CD4-positive, alpha-beta T cell treated with Interleukin-17A for 1 hour (primary cell): Measurements from ENCODE around the gene DDX56.
A peak's percentile ranks its signal among the peaks of the same experiment; 100 is the strongest.
"Not testable (repeated sequence)": the region's sequence is repeated elsewhere in the genome, so short reads cannot be mapped to it uniquely, and the experiment has no call there.

Source experiments
- DNase-seq: peaks from one replicate; pipeline ENCODE4 v3.0.0-alpha.2; 2020

Gene DDX56

GRCh38 chr7:44561962-44562621, 11.6 kb downstream of the DDX56 start:
- no peak for DNase-seq

GRCh38 chr7:44561481-44561880, 12.2 kb downstream of the DDX56 start:
- no peak for DNase-seq

GRCh38 chr7:44559485-44559884, 14.2 kb downstream of the DDX56 start:
- DNase-seq: no peak

- DNase-seq: no peak
Observed at GRCh38 chr7:44557485-44557884, 16.2 kb downstream of the DDX56 start.

GRCh38 chr7:44555350-44555749, 18.4 kb downstream of the DDX56 start:
- no peak for DNase-seq

GRCh38 chr7:44552473-44553005, 21.2 kb downstream of the DDX56 start:
- DNase-seq: not testable (repeated sequence)

GRCh38 chr7:44549457-44549856, 24.3 kb downstream of the DDX56 start:
- no peak for DNase-seq

- no peak for DNase-seq
Observed at GRCh38 chr7:44548893-44549292, 24.8 kb downstream of the DDX56 start.

GRCh38 chr7:44547536-44548231, 26.0 kb downstream of the DDX56 start:
- no peak for DNase-seq

- DNase-seq: no peak
Observed at GRCh38 chr7:44541876-44542610, 31.7 kb downstream of the DDX56 start.

- DNase-seq: no peak
Observed at GRCh38 chr7:44541028-44541869, 32.5 kb downstream of the DDX56 start, which contains the start of gene NPC1L1. TSS of gene NPC1L1 (minus strand) at chr7:44541330. CDS start at chr7:44541259, 71 bp downstream.

- DNase-seq: no peak
Observed at GRCh38 chr7:44540592-44541027, 33.1 kb downstream of the DDX56 start.

GRCh38 chr7:44539669-44540506, 33.8 kb downstream of the DDX56 start:
- no peak for DNase-seq

- DNase-seq: no peak
Observed at GRCh38 chr7:44538798-44539668, 34.7 kb downstream of the DDX56 start.

GRCh38 chr7:44538093-44538797, 35.5 kb downstream of the DDX56 start:
- no peak for DNase-seq

GRCh38 chr7:44537442-44537841, 36.3 kb downstream of the DDX56 start:
- DNase-seq: no peak

- DNase-seq: no peak
Observed at GRCh38 chr7:44536090-44536489, 37.6 kb downstream of the DDX56 start.

- no peak for DNase-seq
Observed at GRCh38 chr7:44535348-44536064, 38.2 kb downstream of the DDX56 start.

GRCh38 chr7:44534501-44534900, 39.2 kb downstream of the DDX56 start:
- peak; percentile 41 for DNase-seq
